Esophagus squamous epithelium (tissue), 4 donors: ENCODE data around the gene ATXN2.
"Not testable (repeated sequence)": the region's sequence is repeated elsewhere in the genome, so short reads cannot be mapped to it uniquely, and the experiment has no call there.

Experiments used
- CTCF ChIP-seq, 6 experiments: fragments of 450-650 bp in 4 of 6; fragments of 200-600 bp in 2 of 6; sonication (generic) in 2 of 6; IDR thresholded peaks; one replicate each; pipeline ENCODE4 v1.5.1; 2016 to 2019; ENCODE audit warnings: antibody characterized with exemption in 6 of 6, mild to moderate bottlenecking in 4 of 6, moderate library complexity in 4 of 6
- POLR2A ChIP-seq, 4 donors: fragments of 450-650 bp; IDR thresholded peaks; one replicate each; pipeline ENCODE4 v1.6.1; 2017; ENCODE audit warnings: antibody characterized with exemption in 4 of 4, mild to moderate bottlenecking in 4 of 4, moderate library complexity in 3 of 4

DNA sequence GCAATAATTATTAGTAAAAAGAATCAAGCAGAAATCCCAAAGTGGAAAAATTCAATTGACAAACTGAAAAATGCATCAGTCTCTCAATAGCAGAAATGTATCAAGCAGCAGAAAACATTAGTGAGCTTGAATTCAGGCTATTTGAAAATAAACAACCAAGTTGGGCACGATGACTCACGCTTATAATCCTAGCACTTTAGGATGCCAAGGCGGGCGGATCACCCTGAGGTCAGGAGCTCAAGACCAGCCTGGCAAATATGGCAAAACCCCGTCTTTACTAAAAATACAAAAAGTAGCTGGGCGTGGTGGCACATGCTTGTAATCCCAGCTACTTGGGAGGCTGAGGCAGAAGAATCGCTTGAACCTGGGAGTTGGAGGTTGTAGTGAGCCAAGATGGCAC lies 106.1 kb downstream of the ATXN2 start:
- not testable (repeated sequence) for TF ChIP-seq CTCF, POLR2A (IDR thresholded peaks at IDR 0.05)
